GM20000 (cell line): ENCODE results near the gene C4BPA.

Experiments used
- DNase-seq: peaks from one replicate; pipeline ENCODE4 v3.0.0; 2012; ENCODE audit warnings: low spot score
- TF ChIP-seq, protein P1 (sequence below): IDR thresholded peaks from 2 replicates; pipeline ENCODE4 v1.5.1; 2012; ENCODE audit warnings: mild to moderate bottlenecking, control low read depth; ENCODE audit errors: extremely low read depth, missing control alignments

The C4BPA gene

DNA sequence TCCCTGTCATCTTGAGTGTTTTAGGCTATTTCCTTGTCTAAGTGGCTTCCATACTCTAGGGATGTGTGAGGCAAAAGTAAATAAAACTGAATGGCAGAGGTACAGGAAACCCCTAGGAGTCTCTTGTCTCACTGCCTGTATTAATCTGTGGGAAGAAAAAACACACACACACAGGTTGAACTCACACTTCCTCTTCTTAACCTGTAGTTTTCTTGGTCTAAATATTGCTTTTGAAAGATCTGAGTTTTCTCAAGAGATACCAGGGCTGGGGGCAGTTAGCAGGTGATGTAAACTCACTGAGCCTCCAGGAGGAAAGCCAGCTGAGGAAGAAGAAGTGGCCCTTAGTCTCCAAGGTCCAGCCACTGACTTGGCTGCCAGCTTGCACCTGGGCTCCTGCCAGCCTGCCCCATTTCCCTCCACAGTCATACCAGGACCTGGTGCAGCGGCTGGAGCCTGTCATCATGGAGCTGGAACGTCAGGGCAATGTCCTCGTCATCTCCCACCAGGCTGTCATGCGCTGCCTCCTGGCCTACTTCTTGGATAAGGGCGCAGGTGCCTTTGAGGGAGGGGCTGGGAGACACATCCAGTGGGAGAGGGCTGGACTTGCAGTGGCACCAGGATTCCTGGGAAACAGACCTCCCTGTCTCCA, 34.1 kb upstream of the C4BPA start:
- DNase-seq = no peak
- TF ChIP-seq, protein P1, sequence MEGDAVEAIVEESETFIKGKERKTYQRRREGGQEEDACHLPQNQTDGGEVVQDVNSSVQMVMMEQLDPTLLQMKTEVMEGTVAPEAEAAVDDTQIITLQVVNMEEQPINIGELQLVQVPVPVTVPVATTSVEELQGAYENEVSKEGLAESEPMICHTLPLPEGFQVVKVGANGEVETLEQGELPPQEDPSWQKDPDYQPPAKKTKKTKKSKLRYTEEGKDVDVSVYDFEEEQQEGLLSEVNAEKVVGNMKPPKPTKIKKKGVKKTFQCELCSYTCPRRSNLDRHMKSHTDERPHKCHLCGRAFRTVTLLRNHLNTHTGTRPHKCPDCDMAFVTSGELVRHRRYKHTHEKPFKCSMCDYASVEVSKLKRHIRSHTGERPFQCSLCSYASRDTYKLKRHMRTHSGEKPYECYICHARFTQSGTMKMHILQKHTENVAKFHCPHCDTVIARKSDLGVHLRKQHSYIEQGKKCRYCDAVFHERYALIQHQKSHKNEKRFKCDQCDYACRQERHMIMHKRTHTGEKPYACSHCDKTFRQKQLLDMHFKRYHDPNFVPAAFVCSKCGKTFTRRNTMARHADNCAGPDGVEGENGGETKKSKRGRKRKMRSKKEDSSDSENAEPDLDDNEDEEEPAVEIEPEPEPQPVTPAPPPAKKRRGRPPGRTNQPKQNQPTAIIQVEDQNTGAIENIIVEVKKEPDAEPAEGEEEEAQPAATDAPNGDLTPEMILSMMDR = no peak

DNA sequence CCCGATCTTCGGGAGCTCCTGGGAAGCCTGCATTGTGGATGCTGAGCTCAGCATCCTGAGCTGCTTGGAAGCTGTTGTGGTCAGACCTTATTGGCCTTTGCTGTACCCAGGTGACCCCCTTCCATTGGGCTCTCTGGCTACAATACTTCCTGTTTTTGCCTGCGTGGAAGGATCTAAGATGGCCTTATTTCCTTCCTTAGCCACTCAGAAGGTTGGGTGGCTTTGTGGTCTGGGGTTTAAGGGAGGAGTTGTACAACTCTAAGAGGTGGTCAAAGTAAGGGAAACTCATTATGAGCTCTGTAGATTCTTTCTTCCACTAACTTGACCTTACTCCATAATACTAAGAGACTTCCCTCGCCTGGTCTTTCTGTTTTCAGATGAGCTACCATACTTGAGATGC, 33.2 kb upstream of the C4BPA start:
- TF ChIP-seq, protein P1 = no peak
- no peak for DNase-seq

DNA sequence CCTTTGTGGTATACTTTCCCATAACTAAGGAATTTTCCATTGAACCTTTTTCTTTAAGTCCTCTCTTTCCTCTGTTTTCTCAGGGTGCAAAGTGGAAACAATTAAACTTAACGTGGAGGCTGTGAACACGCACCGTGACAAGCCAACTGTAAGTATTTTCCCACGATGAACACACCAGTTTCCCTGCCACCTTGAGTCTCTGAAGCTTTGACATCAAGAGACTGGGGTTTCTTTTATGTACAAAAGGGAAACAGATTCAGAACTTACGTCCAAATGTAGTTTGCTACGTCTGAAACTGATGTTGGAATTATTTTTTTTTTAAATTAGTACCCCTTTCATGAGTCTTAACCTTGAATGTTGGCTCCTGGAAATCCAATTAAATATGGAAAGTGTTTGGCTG, 32.6 kb upstream of the C4BPA start:
- TF ChIP-seq, protein P1 = no peak
- DNase-seq = no peak

DNA sequence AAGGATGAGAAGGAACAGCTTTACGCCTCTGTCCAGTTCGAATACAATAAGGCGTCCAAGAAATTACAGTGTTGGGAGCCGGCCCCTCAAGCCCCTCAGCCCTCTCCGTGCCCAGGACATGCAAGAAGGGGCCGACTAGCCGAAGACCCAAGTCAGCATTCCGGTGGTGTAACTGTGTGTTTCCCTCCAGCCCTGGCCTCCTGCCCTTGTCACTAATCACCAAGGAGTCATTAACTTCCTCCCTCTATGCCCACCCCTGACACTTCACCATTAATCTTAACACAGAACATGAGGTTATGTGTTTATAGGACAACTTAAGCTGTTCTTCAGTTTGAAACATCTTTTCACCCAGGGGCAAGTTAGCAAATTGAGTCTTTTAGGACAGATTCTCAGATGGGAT, 31.8 kb upstream of the C4BPA start:
- no peak for DNase-seq
- TF ChIP-seq, protein P1 = no peak

DNA sequence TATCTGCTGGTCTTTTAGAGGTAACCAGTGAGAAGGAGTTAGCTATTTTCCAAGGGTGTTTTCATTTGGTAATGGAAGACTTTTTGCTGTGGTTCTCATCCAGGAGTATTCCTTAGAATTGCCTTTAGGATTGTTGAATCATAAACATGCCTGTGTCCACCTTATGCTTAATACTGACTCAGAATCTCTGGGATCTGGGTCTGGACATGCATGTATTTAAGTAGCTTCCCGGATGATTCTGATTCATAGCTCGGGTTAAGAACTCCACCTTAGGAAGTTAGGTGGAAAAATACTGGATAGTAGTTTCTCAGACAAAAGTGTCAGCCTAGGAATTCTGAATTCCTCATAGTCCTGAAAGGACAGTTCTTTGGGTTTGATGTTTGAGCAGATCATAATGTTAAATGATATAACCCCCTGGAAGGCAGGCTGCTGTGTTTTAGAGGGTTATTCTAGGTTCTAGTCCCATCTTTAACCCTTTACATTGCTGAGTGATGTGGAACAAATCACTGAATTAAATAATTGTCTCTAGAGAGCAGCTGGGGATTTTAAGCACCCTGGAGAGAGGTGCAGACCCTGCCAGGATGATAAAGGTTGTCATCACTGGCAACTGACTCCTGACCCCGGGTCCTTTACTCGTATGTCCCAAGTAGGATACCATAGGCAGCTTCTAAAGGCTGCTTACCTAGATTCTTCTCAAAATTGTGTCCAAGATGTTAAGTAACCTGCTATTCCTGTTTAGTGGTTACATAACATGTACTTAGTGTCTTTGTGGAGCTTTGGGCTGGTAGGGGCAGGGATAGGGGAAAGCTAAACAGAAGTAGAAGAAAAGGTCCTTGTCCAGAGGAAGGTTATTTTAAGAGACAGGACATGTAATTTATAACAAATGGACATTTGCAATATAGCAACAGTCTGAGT, 29.9 kb upstream of the C4BPA start:
- TF ChIP-seq, protein P1 = no peak
- no peak for DNase-seq

DNA sequence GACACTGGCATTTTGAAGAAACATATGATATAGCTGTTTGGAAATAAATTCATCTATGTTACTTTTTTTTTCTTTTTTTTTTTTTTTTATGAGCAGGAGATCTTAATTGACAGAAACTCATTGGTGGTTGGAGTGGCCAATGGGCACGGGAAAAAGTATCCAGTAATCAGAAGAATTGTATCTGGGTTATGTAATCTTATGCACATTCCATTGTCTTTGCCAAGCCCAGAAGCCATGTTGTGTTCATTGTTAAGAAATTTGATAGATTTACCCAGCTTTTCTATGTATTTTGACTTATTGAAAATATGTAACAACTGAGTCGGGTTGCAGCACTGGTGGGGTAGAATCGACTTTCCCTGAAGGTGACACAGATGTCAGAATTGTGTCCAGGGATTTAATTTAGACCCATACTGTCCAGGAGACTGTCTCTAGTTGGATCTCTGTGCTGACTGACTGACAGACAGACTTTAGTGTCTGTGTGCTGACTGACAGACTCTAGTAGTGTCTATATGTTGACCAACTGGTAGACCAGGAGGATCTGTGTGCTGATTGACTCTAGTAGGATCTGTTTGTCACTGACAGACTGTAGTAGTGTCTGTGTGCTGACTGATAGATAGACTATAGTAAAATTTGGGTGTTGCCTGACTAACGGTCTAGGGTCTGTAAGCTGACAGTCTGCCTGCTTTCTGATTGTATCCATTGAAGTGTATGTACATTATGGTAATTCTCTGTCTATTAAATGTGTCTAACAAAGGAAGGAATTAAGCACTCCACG, 27.7 kb upstream of the C4BPA start:
- TF ChIP-seq, protein P1 = no peak
- no peak for DNase-seq
